HG03025 (cell line): ENCODE results near the gene ZNF503.

ENCODE experiments used
- ATAC-seq: cut with Tn5 transposase; IDR thresholded peaks from one replicate; pipeline ENCODE4 v1.9.1; 2021; ENCODE audit warnings: mild to moderate bottlenecking, moderate library complexity; ENCODE audit not compliant: unreplicated experiment, low FRiP score

ZNF503 gene

GRCh38 chr10:75358835-75359421 is 42.6 kb downstream of the ZNF503 start:
- no peak for ATAC-seq

GRCh38 chr10:75358132-75358531 is 43.4 kb downstream of the ZNF503 start:
- no peak for ATAC-seq

- ATAC-seq, result no peak
Measured at GRCh38 chr10:75357500-75357899, 44.1 kb downstream of the ZNF503 start.

GRCh38 chr10:75356484-75356883 is 45.1 kb downstream of the ZNF503 start:
- no peak for ATAC-seq

- no peak for ATAC-seq
Measured at GRCh38 chr10:75355706-75356105, 45.9 kb downstream of the ZNF503 start.

- ATAC-seq, result no peak
Measured at GRCh38 chr10:75353183-75353582, 48.4 kb downstream of the ZNF503 start.

- no peak for ATAC-seq
Measured at GRCh38 chr10:75352650-75353049, 48.9 kb downstream of the ZNF503 start.

- no peak for ATAC-seq
Measured at GRCh38 chr10:75351637-75352036, 49.9 kb downstream of the ZNF503 start.

- no peak for ATAC-seq
Measured at GRCh38 chr10:75350791-75351190, 50.8 kb downstream of the ZNF503 start.
